ENCODE data around the gene ZNF26. TPM values are rescaled to one million over a fixed set of nuclear protein-coding genes. Genes with fewer than 3 reads are reported as not detected.
"Not testable (repeated sequence)": the region's sequence is repeated elsewhere in the genome, so short reads cannot be mapped to it uniquely, and the experiment has no call there.

Gene ZNF26
- total RNA-seq = 11.8 TPM

GRCh38 chr12:132986001-132986884, at the start of gene ZNF26:
ZNF26 (plus strand) TSS chr12:132986367; CDS start chr12:132986841, 474 bp downstream.
- Histone ChIP-seq H3K36me3 (peaks cover 0 to 20% of the 10 kb centered on the region in 2 donors), H3K4me1 (peaks cover 12% of the 10 kb centered on the region), H3K9me3 (peaks cover 14% of the 10 kb centered on the region), H3K4me3 (peak within 1 kb of the TSS; percentile 70 to 99), H3K27ac (peak within 1 kb of the TSS; percentile 53), H3K27me3 (no peaks in the 10 kb centered on the region)
- TF ChIP-seq POLR2AphosphoS5 (IDR thresholded peaks at IDR 0.05; ENCODE audit: insufficient read depth in 1 of 2, low read depth in 1 of 2) (peak; percentile 89 to 98), POLR2A (IDR thresholded peaks at IDR 0.05) (no peak), CTCF (IDR thresholded peaks at IDR 0.05) (peak in 1 of 3 experiments; percentile 3)
- intact Hi-C loops (cut with DNase I) = no loop called here
- DNase-seq (ENCODE audit: extremely low spot score in 2 of 2) = peak in 1 of 2 donors; percentile 89

- H3K27ac ChIP-seq; H3K4me1 ChIP-seq; H3K27me3 ChIP-seq; intact Hi-C loops (cut with DNase I); H3K4me3 ChIP-seq; DNase-seq (ENCODE audit: extremely low spot score in 2 of 2): not testable (repeated sequence)
- Histone ChIP-seq H3K36me3 (peaks cover 0 to 35% of the 10 kb centered on the region in 2 donors), H3K9me3 (peaks cover 63% of the 10 kb centered on the region)
These were observed 49.2 kb upstream of the ZNF26 start for GRCh38 chr12:132936921-132937320.

GRCh38 chr12:132937476-132937875, 48.7 kb upstream of the ZNF26 start:
- Histone ChIP-seq H3K27ac (no peak overlapping the region), H3K4me1 (no peaks in the 10 kb centered on the region), H3K9me3 (peaks cover 66% of the 10 kb centered on the region), H3K4me3 (no peak overlapping the region), H3K36me3 (peaks cover 0 to 35% of the 10 kb centered on the region in 2 donors), H3K27me3 (no peaks in the 10 kb centered on the region)
- intact Hi-C loops (cut with DNase I) = no loop called here
- DNase-seq (ENCODE audit: extremely low spot score in 2 of 2) = no peak
- TF ChIP-seq POLR2AphosphoS5 (IDR thresholded peaks at IDR 0.05; ENCODE audit: insufficient read depth in 1 of 2, low read depth in 1 of 2) (no peak), POLR2A (IDR thresholded peaks at IDR 0.05) (no peak), CTCF (IDR thresholded peaks at IDR 0.05) (no peak)

- intact Hi-C loops (cut with DNase I) = not testable (repeated sequence)
- peaks cover 0 to 35% of the 10 kb centered on the region in 2 donors for H3K36me3 ChIP-seq
These were observed 47.4 kb upstream of the ZNF26 start for GRCh38 chr12:132938807-132939206.

GRCh38 chr12:132940071-132940719, 46.0 kb upstream of the ZNF26 start:
- Histone ChIP-seq H3K4me3 (no peak overlapping the region), H3K27me3 (no peaks in the 10 kb centered on the region), H3K36me3 (peaks cover 0 to 45% of the 10 kb centered on the region in 2 donors), H3K4me1 (no peaks in the 10 kb centered on the region), H3K9me3 (peaks cover 64% of the 10 kb centered on the region), H3K27ac (no peak overlapping the region)
- intact Hi-C loops (cut with DNase I) = no loop called here
- TF ChIP-seq CTCF (IDR thresholded peaks at IDR 0.05) (no peak), POLR2A (IDR thresholded peaks at IDR 0.05) (no peak), POLR2AphosphoS5 (IDR thresholded peaks at IDR 0.05; ENCODE audit: insufficient read depth in 1 of 2, low read depth in 1 of 2) (no peak)
- no peak for DNase-seq (ENCODE audit: extremely low spot score in 2 of 2)

More at GRCh38 chr12:132938807-132939206, 47.4 kb upstream of the ZNF26 start:
- DNase-seq (ENCODE audit: extremely low spot score in 2 of 2); H3K27ac ChIP-seq; H3K4me3 ChIP-seq; H3K4me1 ChIP-seq; H3K27me3 ChIP-seq: not testable (repeated sequence)
- peaks cover 65% of the 10 kb centered on the region for H3K9me3 ChIP-seq
